Stimulated activated CD4-positive, alpha-beta T cell treated with anti-CD3 and anti-CD28 coated beads, Interleukin-1b, Interleukin-23, amount 100 ng/mL, for 1 hour (primary cell): ENCODE data around the gene PRDX1.

Experiments used
- DNase-seq, 2 donors: peaks; one replicate each; pipeline ENCODE4 v3.0.0-alpha.2; 2020; ENCODE audit warnings: low read depth in 2 of 2

The PRDX1 gene

DNA sequence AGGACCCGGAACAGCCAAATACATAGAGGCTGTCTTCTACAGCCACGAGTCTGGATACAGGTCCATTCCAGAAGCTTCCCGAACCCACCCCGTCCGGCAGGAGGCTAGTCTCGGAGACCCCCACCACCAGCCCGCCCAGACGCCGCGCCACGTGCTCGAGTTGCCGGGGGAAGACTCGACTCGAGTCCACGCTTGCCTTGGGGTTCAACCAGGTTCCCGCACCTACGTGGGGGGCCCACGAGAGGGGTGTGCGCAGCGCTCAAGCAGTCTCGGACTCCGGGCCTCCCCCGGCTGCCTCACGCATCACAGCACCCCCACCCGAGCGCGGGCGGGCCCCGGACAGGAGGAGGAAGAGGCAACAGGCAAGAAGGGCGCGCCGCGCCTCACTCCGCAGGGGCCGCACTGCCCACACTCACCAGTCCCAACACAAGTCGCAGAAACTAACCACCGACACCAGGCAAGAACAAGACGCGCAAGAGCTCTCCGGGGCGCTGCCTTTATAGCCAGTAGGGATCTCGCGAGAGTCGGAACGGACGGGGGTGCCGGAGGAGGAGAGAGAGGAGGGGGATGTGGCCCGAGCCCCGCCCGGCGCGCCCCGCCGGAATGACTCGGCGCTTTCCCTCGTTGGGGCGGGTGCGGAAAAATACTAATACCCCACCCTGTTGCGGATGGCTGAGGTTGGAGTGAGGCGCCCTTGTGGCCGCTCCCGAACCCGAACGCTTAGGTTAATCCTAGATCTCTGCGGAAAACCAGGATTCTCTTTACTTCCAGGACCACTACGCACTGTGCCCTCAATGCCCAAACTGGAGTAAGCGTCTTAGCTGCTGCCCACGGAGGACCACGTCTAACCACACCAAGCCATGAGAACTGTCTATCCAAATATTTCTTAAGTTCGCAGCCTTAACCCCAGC, at the start of gene PRDX1:
Gene PRDX1 (minus strand): TSS at position 472 of the 911 bp plus-strand sequence. CDS start 2,841 bp downstream, outside the sequence.
- peak; percentile 95 to 98 for DNase-seq

DNA sequence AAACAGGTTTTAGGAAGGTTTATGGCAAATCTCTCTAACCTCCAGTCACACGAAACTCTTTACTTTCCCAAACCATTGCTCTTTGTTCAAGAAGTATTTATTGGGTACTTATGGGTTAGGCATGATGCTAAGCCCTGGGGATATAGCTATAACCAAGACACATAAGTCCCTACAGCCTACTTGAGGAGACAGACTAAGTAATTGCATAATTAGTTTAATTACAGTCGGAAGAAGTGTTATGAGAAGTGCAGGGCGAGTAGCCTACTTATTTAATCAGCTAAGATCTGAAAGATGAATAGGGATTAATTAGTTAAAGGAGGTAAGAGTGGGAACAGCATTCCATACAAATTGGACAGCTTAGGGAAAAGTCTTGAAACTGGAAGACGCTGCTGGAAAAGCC, 48.9 kb upstream of the PRDX1 start:
- no peak for DNase-seq

DNA sequence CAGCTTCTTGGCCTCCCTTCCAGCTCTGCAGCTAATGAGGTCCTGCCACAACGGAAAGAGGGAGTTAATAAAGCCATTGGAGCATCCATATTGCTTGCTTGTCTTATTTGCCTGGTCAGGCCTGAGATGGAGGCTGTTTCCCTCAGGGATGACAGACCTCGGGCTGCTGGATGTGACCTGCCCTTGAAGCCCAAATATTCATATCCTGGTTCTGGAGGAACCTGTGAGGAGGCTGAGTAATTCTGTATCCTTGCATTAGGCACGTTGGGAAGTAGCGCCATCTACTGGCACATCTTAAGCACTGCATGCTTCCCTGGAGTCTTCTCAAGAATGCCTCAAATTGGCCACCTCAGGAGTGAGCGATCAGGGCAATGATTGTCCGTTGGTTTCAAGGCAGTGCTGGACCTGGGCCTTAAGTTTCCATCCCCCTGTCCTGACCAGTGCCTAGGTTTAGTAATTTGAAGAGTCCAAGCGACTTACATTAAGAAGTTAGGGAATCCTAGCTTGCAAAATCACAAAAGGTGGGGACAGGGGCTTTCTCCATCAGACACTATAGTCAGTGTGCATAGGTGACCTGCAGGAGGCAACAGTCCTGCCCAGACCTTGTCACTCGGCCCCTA, 48.4 kb upstream of the PRDX1 start:
- DNase-seq: peak; percentile 40 to 42

DNA sequence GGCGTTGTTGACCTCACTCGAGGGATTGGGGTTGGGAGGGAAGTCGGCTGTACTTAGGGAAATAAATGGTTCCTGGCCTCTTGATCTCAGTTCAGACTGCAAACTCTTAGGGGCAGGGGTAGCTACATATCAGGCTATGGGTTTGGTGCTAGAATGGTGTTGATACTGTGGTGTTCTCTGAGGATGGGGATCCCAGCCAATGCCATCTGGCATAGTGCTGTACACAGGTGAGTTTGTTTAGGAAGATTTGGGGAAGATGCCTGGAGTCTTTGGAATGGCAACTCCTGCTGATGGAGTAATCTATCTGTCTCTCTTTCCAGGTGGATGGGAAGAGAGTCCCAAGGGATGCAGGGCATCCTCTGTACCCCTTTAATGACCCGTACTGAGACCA, 47.9 kb upstream of the PRDX1 start:
- no peak for DNase-seq

DNA sequence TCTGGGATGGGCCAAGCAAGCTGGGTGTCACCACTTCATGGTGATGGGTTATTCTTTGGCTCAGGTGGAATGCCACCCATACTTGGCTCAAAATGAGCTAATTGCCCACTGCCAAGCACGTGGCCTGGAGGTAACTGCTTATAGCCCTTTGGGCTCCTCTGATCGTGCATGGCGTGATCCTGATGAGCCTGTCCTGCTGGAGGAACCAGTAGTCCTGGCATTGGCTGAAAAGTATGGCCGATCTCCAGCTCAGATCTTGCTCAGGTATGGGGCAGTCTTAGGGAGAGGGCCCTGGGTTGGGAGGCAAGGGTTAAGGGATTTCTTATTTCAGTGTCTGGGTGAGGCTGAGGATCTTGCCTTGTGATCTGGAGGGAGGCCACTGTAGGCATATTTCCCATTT, 46.7 kb upstream of the PRDX1 start:
- DNase-seq: no peak

DNA sequence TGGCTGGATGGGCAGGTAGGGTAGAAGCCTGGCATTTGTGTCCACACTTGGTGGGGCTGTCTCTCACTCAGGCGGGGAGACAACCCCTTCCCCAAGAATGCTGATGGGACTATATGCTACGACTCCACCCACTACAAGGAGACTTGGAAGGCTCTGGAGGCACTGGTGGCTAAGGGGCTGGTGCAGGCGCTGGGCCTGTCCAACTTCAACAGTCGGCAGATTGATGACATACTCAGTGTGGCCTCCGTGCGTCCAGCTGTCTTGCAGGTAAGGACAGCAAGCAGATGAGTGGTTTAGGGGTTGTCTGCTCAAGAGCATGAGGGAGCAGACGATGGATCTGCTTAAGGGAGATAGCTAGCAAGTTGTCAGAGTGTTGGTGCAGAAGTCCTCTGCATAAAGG, 46.2 kb upstream of the PRDX1 start:
- no peak for DNase-seq

DNA sequence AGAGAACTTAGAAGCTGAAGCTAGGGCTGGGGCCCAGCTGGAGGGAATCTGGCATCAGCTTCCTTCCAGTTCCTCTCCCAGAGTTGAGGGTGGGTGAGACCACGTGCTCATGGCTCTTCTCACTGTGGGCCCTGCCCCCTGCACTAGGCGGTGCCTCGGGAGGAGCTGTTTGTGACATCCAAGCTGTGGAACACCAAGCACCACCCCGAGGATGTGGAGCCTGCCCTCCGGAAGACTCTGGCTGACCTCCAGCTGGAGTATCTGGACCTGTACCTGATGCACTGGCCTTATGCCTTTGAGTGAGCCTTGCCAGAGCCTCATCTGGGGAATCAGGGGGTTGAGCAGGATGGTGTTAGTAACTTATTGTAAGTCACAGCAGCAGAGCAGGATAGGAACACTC, 45.0 kb upstream of the PRDX1 start:
- no peak for DNase-seq

DNA sequence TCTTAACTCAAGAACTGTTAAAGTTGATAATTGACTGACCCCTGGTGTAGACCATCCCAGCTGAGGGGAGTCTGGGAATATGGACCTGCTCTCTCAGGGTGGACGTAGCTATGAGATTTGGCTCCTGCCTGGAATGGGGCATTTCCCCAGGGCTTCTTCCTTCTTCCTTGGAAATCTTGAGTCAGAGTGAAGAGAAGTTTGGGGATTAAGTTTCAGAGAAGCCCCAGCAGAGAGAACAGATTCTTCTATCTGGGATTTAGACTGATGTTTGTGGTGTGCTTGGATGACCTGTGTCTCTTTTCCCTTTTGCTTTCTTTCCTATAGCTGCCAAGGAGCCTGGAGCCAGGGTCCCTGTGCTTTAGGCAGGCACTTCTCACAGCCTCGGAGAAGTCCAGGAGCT, 42.2 kb upstream of the PRDX1 start:
- DNase-seq: no peak

DNA sequence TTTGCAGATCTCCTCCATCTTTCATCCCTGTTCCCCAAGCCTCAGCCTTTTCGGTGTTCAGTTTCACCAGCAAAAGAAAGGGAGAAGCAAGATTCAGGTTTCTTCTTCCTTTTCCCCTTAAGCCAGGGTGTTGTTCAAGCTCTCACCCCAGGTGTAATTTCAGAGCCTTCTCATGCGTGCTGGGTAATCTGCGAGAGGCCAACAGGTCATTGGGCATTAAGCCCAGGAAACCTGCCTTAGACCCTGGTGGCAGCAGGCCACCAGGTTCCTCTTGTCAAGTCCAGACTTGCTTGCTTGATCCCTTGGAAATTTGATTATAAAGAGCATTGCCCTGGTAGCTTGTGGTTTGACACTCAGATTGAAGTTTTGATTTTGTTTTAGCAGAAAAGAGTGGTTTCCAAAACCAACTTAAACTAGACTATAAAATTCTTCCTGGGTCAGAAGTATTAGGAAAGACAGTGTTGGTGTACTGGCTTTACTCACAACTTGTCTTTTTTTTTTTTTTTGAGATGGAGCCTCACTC, 35.8 kb upstream of the PRDX1 start:
- no peak for DNase-seq

DNA sequence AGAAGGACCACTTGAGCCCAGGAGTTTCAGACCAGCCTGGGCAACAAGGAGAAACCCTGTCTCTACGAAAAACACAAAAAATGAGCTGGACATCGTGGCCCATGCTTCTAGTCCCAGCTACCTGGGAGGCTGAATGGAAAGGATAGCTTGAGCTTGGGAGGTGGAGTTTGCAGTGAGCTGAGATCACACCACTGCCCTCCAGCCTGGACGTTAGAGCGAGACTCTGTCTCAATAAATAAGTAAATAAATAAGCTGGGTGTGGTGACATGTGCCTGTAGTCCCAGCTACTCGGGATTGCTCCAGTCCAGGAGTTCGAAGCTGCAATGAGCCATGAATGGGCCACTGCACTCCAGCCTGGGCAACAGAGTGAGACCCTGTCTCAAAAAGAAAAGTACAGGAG, 32.5 kb upstream of the PRDX1 start:
- no peak for DNase-seq

DNA sequence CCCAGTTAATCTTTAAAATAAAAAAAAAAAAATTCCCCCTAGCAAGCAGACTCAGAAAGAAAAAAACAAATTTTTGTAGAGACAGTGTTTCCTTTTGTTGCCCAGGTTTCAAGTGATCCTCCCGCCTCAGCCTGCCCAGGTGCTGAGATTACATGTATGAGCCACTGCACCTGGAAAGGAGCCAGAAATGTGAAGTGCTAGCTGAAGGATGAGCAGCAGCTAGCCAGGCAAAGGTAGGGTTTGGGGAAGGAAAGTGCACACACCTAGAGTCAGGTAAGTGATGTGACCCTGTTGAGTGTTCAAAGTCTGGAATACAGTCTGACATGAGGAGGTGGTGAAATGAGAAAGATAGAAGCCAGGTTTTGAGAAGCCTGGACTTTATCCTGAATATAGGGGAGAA, 30.6 kb upstream of the PRDX1 start:
- DNase-seq: no peak

DNA sequence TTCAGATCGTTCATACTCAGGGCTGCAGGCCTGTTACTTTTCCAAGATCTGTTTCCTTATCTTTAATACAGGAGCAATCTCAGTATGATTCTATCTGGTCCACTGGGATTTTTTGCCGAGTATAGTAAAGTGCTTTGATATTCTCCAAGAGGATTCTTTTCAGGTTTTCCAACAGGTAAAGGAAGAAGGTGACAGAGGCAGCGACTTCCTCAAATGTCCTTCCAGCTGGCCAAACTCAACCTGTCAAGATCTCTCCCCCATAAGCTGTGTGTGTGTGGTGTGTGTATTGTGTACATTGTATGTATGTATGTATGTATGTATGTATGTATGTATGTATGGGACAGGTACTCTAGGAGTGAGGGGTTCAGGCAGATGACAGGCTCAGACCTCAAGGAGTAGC, 30.0 kb upstream of the PRDX1 start:
- no peak for DNase-seq

DNA sequence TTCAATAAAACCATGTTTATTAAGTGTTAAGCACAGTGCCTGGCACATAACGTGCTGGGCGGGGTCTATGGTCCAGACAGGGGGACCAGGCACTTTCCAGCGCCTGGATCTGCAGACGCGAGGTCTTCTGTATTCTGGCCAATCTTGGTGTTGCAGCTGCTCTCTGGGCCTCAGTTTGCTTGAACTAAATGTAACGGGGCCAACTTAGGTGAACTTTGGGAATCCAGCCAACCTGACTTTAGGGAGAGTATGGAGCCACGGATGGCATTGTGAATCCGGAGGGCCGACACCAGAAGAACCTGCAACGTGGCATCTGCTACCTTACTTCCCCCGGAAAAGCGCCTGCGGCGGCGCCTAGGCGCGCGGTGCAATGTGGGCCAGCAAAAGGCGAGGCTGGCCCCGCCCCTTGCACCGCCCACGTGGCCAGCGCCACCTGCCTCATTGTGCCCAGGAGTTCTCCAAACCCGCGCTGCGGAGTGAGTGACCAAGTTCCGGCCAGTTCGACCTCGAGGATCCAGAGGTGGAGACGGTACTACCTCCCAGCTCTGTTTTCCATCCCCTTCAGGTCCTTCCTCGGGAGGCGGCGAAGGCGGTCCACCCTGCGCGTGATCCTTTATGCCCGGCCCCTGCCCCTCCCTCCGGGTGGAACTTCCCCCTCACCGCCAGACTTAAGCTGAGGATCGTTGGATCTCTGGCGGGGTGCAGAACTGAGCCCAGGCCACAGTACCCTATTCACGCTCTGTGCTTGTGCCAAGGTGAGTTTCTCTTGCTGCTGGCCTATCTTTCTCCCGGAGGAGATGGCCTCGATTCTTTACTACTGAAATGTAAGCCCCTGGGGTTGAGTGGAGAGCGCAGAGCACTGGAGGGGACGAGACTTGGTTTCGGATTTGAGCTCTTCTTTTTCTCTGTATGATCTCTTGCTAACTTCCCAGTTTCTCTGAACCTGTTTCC, 29.0 kb upstream of the PRDX1 start, which contains the start of gene AKR1A1:
Gene AKR1A1 (plus strand): TSS at position 426 of the 951 bp plus-strand sequence. CDS start 10,969 bp downstream, outside the sequence.
- peak; percentile 56 to 81 for DNase-seq

DNA sequence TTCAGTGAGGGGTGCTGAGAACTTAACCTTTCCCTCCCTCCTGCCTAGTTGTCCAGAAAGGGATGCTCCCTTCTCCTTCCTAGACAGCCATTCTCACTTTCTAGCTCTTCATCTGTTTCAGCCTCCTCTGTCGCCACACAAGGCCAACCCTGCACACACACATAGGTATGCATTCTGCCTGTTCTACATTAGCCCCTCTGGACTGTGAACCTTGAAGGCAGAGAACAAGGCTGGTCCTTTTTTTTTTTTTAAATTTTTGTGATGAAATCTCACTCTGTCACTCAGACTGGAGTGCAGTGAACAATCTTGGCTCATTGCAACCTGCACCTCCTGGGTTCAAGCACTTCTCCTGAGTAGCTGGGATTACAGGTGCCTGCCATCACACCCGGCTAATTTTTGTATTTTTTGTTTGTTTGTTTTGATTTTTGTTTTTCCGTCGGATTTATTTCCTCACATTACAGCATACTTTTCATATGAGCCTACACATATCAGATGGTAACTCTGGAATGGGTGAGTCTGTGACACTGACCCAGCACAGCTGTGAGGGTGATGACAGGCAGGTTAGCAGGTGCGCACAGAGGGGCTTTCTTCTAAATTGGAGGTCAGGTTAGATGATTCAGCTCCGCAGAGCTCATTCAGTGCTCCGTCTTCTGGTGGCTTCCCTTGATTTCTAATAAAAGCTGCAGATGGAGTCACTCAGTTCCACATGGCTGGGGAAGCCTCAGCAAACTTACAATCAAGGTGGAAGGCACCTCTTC, 24.0 kb upstream of the PRDX1 start:
- DNase-seq: no peak

DNA sequence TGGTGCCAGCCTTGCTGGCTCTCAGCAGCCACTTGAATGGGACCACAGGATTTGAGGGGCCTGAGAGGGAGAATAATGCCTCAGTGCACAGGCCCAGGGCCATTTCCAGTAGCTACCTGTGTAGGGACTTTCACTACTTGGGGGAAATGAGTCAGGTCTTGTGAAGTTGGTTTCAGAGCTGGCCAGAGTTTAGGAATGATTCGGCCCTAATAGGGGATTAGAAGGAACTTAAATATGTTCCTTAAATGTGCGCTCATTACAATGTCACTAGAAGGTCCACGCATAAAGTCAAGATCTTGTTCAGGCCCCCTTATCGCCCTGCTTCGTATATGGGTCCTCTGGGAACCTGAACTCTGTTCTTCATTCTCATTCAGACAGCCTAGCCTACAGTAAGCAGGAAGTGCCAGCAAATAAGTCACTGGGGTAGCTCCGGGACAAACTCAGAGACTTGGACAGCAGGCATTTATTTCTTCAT, 23.4 kb upstream of the PRDX1 start:
- no peak for DNase-seq

DNA sequence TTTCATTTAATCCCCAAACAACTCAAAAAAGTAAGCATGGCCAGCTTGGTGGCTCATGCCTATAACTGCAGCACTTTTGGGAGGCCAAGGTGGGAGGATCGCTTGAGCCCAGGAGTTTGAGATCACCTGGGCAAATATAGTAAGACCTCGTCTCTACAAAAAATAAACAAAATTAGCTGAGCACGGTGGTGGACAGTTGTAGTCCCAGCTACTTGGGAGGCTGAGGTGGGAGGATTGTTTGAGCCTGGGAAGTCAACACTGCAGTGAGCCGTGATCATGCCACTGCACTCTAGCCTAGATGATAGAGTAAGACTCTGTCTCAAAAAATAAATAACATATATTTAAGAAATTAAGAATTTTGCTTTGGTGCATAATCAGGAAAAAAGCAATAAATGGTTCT, 22.8 kb upstream of the PRDX1 start:
- no peak for DNase-seq

DNA sequence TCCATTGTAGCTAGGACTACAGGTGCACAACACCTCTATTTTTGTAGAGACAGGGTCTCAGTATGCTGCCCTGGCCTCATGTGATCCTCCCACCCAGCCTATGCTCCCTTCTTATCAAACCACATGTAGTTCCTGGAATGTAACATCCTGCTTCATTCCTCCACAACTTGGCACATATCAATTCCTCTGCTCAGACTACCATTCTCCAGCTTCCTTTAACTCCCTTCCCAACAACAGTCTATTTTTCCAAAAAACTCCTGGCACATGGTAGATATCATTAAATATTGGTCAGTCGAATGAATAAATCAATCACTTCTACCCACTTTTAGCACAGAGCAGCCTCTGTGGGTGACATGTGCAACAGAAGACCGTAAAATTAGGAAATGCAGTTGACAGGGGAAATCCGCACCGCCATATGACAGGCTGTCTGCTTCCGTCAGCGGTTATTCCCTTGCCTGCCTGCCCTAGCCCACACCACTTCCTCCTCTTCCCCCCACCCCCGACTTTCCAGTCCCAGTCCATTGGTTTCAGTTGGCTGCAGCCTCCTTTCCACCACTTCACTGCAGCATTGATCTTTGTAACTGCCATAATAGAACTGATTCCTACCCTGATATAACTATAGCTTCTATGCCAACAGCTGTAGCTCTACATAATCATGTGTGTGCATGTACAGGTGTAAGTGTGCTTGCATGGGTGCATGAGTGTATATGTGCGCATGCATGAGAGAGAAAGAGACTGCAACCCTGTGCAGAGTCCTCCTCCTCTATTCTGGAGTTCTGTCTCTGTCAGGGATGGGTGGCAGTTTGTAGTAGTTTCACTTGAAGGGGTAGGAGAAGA, 22.1 kb upstream of the PRDX1 start:
- DNase-seq: peak; percentile 39 to 52

DNA sequence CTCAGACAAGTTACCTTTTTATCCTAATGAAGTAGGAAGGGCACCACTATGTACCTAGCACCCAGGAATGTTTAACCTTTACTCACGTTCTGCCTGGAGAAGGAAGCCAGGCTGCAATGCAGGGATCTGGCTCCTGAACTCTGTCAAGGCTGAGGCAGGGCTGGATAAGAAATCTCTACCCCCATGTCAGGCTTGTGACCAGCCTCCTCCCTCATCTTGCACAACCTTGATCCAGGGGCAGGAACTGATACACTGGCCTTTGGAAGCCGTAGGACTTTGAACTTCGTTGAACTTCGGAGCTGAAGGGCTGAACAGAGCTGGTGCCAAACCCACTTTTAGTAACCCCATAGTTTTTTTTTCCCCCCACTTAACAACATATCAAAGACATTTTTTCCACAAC, 20.9 kb upstream of the PRDX1 start:
- DNase-seq: no peak

DNA sequence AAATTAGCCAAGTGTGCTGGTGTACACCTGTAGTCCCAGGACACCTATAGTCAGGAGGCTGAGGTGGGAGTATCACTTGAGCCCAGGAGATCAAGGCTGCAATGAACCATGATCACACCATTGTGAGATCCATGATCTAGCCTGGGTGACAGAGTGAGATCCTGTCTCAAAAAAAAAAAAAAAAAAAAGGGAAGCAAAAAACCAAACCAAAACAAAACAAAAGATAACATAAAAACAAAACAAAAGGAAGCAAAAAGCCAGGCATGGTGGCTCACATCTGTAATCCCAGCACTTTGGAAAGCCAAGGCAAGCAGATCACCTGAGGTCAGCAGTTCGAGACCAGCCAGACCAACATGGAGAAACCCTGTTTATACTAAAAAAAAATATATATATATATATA, 19.5 kb upstream of the PRDX1 start:
- no peak for DNase-seq

DNA sequence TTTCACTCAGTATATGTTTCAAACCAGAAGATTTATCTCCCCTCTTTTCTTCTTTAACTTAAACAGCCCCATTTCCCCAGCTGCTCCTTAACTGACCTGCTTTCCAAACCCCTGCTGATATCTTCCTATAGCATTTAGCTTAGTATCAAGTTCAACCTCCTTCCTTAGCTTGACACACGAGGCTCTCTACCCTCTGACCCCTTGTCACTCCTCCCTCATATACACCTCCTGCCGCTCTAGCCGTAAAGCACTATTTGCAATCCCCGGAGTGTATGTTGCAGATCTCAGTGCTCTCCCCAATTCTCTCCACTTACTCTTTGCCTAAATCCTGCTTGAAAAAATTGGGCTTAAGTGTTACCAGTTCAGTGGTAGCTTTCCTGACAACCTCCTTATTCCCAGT, 15.2 kb upstream of the PRDX1 start:
- no peak for DNase-seq
